Stimulated activated CD8-positive, alpha-beta memory T cell treated with anti-CD3 and anti-CD28 coated beads, Interleukin-4, amount 100 ng/mL, for 1 hour (primary cell): Measurements from ENCODE around the gene HEBP1.

ENCODE experiments used
- DNase-seq, 2 donors: peaks; one replicate each; pipeline ENCODE4 v3.0.0-alpha.2; 2020; ENCODE audit warnings: low read depth in 2 of 2, low spot score in 1 of 2

Gene HEBP1

DNA sequence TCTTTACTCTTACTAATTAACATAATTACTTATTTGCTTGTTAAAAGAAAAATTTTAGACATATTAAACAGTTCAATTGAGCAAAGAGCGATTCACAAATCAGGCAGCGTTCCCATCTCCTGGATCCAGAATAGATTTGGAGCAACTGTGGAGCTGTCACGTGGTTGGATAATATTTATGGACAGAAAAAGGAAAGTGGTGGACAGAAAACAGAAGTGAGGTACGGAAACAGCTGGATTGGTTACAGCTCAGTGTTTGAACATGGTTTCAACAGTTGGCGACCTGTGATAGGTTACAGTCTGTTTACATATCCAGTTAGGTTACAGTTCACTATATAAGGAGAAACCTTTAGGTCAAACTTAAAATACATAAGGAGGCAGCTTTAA lies 24.5 kb upstream of the HEBP1 start:
- DNase-seq, result no peak

DNA sequence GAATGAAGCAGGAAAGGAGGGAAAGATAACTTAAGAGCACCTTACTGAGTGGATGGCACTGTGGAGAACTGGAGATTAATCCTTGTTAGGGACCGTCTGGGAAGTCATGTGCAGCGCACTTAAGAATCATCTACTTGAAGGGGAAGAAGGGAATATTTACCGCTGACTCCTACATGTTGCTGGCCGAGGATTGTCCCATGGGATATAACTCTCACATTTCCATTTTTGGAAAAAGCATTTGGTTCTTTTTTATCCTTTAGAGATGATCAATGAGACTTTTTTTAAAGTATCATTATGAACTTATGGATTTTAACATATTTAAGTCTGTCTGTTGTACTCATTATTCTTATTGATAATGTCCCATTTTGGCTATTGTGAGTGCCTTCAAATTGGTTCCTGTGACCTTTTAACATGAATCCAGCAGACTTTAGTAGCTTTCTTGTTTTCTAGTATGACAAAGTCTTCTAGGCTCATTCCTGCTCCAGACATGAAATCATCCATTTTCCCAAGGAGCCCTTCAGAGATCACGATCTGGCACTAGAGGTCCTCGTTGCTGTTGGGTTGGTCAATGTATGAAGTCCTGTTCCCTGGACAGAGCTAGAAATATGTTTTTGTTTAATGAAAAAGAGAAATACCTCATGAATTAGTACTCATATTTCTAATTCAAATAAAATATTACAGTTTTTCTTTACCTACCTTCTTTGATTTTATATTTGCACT lies 23.9 kb upstream of the HEBP1 start:
- DNase-seq, result no peak

DNA sequence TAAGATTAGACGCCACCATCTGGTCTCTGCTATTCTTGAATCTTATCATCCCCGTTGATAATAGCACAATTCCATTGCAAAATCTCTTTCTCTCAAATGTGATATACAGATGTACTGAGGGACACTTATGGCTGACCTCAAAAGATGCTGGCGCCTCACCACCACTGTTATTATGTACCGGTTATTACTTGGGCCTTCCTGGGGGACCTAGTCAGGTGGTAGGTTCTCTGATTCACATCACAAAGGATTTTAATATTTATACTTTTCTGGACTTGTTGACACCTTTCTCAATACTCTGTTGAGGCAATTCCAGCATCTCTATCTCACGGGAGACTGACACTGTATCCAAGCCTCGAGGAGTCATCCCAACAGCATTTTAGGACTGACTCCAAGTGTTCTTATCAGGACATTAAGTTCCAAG lies 22.8 kb upstream of the HEBP1 start:
- no peak for DNase-seq

DNA sequence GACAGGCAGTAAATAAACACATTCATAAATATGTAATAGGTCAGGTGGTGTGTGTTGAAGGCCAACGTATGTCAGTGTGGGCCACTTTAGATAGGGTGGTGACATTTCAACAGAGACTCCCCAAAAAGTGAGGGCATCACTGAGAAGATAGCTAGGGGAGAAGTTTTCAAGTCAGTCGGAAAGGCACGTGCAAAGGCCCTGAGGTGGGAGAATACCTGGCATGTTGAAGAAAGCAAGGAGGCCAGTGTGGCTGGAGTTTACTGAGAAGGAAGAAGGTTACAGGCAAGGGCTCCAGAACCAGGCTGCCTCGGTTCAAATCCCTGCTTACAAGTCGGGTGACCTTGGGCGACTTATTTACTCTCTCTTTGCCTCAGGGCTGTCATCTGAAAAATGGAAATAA lies 11.0 kb upstream of the HEBP1 start:
- no peak for DNase-seq

DNA sequence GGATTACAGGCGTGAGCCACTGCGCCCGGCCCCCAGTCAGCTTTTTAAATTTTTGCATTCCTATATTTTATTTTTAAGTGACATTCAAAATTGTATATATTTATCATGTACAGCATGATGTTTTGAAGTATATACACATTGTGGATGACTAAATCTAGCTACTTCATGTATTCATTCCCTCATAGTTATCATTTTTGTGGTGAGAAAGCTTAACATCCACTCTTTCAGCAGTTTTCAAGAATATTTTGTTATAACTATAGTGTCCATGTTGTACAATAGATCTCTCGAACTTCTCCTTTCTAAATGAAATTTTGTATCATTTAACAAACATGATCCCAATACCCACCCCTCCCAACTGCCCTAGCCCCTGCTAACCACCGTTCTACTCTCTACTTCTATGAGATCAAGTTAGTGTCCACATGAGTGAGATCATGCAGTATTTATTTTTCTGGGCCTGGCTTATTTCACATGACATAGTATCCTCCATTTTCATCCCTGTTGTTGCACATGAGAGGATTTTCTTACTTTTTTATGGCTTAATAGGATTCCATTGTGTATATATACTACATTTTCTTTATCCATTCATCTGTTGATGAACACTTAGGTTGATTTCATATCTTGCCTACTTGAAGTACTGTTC lies 8.8 kb upstream of the HEBP1 start:
- no peak for DNase-seq

DNA sequence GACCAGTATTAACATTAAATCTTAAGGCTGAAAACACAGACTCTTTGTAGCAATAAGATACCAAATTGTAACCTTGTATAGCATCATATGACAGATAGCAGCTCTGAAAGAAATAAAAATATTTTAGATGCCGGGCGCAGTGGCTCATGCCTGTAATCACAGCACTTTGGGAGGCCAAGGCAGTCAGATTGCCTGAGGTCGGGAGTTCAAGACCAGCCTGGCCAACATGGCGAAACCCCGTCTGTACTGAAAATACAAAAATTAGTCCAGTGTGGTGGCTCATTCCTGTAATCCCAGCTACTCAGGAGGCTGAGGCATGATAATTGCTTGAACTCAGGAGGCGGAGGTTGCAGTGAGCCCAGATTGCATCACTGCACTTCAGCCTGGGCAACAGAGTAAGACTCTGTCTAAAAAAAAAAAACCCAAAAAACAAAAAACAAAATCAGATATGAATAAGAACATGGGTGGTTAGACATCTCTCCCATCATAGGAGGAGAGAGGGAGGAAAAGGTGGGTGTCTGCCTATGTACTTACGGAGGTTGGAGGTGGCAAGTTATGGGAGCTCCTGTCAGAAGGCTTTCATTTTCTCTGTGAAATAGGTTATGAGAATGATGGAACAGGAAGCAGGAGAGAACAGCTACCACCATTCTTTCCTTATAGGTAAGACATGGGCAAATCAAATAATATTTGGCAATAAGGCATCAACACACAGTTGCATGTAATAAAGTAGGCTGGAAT lies 7.6 kb upstream of the HEBP1 start:
- DNase-seq, result no peak

DNA sequence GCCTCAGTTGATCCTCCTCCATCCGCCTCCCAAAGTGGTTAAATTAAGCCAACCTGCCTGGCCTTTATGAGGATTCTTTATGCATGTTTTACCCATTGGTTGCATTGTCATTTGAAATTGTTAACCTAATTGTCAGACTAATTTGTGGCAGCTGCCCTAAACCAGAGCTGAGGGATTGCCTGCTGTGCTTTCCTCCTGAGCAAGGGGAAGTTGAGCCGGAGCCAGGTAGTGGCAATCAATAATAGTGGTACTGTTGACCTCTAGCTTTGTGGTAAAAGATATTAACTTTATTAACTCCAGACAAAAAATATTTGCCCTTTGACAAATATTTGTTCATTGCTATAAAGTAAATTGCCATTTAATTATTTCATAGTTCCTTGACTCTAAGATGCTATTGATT lies 5.6 kb upstream of the HEBP1 start:
- DNase-seq, result no peak

DNA sequence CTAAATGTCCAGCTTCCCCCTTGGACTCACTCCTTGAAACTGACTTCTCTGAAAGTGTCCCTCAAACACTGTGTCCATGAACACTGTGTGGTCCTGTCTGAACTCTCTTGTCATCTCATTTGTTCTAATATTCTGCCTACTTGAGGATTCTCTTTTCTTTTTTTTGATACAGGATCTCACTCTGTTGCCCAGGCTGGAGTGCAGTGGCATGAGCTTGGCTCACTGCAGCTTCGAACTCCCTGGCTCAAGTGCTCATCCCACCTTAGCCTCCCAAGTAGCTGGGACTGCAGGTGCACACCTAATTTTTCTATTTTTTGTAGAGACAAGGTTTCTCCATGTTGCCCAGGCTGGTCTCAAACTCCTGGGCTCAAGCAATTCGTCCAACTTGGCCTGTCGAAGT lies 4.9 kb upstream of the HEBP1 start:
- no peak for DNase-seq

DNA sequence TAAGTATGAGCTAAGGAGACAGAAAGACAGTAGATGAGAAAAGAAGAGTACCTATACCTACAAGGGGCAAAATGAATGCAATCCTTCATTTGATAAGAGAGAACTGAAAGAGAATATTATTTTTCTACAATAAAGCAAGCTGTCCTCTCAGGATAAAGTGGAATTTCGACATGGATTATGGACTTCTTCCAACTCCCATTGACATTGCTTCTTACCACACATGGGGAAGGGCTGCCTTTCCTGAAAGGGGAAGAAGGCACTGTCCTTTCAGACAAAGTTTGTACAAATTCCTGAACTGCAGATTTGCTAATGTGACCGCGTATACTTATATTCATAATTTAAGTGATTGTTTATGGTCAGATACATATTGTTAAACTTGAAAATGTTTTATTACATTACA lies 4.3 kb upstream of the HEBP1 start:
- no peak for DNase-seq

DNA sequence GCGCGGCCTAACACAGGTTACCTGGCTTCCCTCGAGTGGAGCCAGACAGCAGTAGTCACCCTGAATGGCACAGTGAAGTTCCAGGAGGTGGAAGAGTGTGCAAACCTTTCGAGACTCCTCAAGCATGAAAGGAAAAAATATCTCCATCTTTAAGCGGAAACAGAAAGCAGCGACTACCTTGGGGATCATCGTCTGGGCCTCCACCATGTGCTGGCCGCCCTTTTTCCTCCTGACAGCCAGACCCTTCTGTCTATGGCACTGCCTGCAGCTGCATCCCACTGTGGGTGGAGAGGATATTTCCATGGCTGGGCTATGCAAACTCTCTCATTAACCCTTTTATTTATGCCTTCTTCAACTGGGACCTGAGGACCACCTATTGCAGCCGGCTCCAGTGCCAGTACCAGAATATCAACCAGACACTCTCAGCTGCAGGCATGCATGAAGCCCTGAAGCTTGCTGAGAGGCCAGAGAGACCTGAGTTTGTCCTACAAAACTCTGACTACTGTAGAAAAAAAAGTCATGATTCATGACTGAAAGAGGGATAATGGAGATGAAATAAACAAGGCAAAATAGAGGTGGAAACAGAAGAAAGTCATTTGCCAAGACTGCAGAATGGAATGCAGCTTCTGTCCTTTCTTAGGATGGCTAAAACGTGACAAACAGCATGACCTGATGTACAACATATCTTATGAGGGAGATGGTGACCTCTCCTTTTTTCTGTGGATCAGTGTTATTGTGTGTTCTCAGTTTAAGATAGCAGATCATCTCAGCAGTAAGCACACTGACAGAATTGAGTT lies 2.4 kb upstream of the HEBP1 start:
- DNase-seq, result no peak

DNA sequence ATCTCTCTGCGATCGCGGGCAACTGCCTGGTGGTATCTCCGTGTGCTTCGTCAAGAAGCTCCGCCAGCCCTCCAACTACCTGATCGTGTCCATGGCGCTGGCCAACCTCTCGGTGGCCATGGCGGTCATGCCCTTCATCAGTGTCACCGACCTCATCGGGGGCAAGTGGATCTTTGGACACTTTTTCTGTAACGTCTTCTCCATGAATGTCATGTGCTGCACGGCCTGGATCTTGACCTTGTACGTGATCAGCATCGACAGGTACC lies 1.6 kb upstream of the HEBP1 start:
- no peak for DNase-seq

DNA sequence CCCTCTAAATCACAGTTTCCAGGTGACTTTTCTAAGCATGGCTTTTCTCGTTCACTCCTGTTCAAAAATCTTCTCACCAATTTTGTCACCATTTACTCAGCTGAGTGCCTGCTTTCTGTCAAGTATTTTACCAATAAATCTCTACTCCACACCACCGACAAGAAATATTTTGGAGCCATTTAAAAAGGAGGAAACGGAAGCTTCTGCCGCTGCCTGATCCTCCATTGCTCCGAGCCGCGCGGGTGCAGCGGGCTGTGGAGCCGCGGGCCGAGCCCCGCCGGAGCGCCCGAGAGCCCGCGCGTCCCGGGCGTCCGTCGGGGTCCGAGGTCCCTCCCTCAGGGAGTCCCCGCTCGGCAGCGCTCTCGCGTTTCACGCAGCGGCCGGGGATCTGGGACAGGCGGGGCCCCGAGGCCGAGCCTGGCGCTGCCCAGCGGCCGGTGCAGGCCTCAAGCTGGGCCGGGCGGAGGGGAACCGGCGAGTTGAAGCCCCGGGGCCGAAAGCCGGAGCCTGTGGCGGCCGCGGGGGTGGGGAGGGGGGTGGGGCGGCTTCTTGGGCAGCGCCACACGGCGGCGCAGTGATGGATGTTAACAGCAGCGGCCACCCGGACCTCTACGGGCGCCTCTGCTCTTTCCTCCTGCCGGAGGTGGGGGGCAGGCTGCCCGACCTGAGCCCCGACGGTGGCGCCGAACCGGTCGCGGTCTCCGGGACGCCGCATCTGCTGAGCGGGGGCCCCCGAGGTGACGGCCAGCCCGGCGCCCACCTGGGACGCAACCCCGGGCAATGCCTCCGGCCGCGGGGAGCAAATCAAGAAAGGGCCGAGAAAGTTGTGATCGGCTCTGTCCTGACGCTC lies 1.1 kb upstream of the HEBP1 start:
- DNase-seq, result no peak

DNA sequence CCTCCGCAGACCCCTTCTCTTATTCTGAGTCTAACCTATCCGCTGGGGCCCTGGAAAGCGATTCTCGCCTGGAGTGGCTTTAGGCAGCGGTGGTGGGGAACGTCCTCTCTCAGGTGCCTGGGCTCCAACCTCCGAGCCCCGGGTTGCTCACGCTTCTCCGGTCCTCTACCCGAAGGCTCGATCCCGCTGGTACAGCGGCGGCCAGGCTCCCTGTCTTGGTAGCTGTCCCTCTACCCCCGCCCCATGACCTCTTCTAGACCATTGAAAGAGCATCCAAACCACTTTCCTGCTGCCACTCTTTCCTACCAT lies 505 bp upstream of the HEBP1 start:
- DNase-seq, result no peak

DNA sequence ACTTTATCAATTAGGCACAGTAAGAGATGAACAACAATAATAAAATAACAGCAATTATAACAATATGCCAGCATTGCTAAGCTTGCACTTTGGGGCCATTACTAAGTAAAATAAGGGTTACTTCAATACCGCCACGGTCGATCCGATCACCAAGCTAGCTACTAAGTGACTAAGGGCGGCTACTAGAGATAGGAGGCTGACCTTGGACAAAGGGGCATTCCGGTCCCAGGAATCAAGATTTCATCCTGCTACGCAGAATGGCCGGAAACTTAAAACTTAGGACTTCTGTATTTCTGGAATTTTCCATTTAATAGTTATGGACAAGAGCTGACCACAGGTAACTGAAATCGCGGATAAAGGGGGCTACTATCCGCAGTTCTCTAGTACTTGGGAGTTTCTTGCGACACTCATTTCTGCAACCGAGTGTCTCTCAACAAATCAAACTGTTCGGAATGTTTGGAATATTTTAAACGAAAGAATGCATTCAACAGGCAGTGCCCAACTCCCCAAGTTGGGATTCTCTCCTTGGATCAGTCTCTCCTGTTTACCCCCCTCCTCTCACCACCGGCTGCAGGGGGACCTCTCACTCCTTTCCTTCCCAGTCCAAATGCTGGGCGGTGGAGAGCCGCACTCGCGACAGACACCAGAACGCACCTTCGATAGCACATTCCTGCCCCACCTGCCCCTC lies 650 bp downstream of the HEBP1 start:
- DNase-seq, result no peak

DNA sequence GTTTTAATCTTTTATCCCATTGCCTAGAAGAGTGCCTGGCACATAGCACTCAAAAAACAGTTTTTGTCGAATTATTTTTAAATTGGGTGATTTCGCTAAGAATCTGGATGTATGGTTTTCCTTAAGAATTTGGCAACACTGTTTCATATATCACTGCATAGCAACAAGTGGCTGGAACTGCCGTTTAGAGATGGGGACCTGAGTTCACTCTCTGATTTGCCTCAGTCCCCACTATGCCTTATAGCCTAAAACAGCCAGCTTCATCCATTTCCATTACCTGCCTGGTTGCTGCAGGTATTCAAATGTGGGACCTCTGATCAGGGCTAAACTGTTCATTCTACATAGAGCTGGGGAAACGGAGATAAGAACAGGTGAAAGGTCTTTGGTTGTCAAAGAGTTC lies 1.8 kb downstream of the HEBP1 start:
- no peak for DNase-seq

DNA sequence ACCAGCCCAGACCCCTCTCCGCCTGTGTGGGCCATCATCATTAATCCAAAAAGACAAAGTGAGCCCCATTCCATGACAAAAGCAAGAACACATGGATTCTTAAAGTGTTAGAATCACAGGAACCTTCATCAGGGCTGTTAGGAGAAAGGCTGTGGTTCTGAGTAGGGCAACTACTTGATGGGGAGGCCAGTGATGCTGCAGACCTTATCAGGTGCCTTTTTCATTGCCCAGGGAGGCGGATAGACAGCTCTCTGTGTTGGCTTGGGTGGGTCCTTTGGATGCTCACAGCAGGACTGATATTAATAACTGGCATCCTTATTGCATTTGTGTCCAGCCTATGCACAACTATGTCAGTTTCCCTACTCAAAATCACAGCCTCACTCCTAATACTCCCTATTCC lies 2.3 kb downstream of the HEBP1 start:
- no peak for DNase-seq

DNA sequence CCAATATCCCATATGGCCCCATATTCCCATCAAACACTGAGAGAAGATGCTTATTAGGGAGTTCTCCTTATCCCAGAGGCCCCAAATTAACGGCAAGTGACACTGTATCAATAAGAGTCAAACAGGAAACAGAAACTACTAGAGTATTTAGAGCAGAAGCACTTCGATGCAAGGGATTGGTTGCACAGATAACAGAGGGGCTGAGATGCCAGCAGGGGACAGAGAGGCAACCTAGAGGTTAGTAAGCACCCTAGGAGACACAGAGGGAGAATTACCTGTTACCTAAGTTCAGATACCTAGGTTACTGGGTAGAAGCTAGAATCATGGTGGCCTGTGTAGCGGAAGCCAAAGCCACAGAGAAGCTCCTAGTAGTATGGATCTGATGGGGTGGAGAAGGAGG lies 2.9 kb downstream of the HEBP1 start:
- DNase-seq, result no peak

DNA sequence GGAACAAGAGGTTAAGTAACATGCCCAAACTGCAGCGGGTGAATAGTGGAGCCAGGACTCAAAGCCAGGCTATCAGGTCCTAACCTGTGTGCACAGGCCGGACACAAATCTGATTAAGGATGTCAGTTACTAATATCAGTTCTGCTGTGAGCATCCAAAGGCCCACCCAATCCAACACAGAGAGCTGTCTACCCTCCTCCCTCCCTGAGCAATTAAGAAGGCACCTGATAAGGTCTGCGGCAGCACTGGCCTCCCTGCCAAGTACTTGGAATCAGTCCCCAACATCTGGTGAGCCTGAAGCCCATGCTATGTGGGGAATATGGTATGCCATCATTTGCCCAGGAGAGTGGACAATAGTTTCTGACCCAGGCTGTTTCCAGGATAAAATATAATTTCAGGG lies 3.9 kb downstream of the HEBP1 start:
- DNase-seq, result no peak

DNA sequence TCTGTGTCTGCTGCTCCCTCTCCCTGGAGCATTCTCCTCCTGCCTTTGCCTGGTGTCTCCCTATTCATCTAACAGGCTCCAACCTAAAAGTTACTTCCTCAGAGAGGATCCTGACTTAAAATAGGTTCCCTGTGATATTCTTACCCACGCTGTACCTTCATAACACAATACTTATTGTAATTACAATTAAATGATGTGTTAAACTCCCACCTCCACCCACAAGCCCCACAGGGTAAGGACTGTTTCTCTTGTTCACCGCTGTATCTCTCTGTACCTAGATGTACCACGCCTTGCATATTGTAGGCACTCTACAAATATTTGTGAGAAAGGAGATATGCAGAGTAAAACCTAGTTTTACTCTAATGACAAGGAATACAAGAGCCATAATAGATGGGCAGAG lies 5.0 kb downstream of the HEBP1 start:
- no peak for DNase-seq

DNA sequence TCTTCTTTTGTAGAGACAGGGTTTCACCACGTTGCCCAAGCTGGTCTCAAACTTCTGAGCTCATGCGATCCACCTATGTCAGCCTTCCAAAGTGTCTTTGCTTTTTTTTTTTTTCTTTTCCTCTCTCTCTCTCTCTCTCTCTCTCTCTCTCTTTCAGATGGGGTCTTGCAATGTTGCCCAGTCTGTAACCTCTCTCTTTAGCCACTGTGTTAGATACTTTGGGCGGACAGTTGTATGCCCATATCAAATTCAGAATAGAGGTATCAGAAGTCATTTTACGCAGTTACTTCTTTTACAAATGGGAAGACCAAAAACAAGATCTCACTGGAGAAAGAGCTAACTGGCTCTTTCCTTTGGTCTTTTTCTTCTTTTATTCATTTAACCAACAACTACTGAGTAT lies 6.7 kb downstream of the HEBP1 start:
- DNase-seq, result no peak
